ENCODE results near the gene BABAM2.

BABAM2 gene

GRCh38 chr2:27922842-27923241 is 32.3 kb downstream of the BABAM2 start:
- ATAC-seq (ENCODE audit: insufficient read depth, low read depth) (no peak), DNase-seq (no peak)
- H3K36me3 ChIP-seq (ENCODE audit: insufficient read depth, low read length): no peaks in the 10 kb centered on the region; the same call in 1 of the 2 replicates
- peaks cover 5% of the 10 kb centered on the region; the same call in 1 of the 2 replicates for H3K79me2 ChIP-seq (ENCODE audit: insufficient read depth, low read length)
- H3K27me3 ChIP-seq (ENCODE audit: insufficient read depth, low read length, poor library complexity): no peaks in the 10 kb centered on the region
- H3K9me3 ChIP-seq (ENCODE audit: insufficient read depth, low read length, severe bottlenecking): no peaks in the 10 kb centered on the region
- H3K4me3 ChIP-seq (ENCODE audit: low read depth in 1 of 2, low read length in 2 of 2): no peak overlapping the region
- no peak for TF ChIP-seq CTCF (IDR thresholded peaks at IDR 0.05; ENCODE audit: borderline replicate concordance, extremely low read depth, low read length, poor library complexity, severe bottlenecking)
- TF ChIP-seq EZH2 (IDR thresholded peaks at IDR 0.05; ENCODE audit: borderline replicate concordance, low read depth, low read length, severe bottlenecking): no peak
- H3K9ac ChIP-seq (ENCODE audit: low read depth, low read length): no peak overlapping the region
- H3K4me1 ChIP-seq (ENCODE audit: insufficient read depth, low read length): peaks cover 10% of the 10 kb centered on the region
- no peak overlapping the region for H3K4me2 ChIP-seq (ENCODE audit: insufficient read depth, low read length)
- H3K27ac ChIP-seq (ENCODE audit: low read length): no peak overlapping the region
- no peak overlapping the region for H2AFZ ChIP-seq (ENCODE audit: low read depth, low read length)
- no peaks in the 10 kb centered on the region for H4K20me1 ChIP-seq (ENCODE audit: insufficient read depth, low read length)

- TF ChIP-seq EZH2 (IDR thresholded peaks at IDR 0.05; ENCODE audit: borderline replicate concordance, low read depth, low read length, severe bottlenecking) (no peak), CTCF (IDR thresholded peaks at IDR 0.05; ENCODE audit: borderline replicate concordance, extremely low read depth, low read length, poor library complexity, severe bottlenecking) (no peak)
- H3K9ac ChIP-seq (ENCODE audit: low read depth, low read length): no peak overlapping the region
Measured at GRCh38 chr2:27925766-27926472, 35.4 kb downstream of the BABAM2 start.

DNA sequence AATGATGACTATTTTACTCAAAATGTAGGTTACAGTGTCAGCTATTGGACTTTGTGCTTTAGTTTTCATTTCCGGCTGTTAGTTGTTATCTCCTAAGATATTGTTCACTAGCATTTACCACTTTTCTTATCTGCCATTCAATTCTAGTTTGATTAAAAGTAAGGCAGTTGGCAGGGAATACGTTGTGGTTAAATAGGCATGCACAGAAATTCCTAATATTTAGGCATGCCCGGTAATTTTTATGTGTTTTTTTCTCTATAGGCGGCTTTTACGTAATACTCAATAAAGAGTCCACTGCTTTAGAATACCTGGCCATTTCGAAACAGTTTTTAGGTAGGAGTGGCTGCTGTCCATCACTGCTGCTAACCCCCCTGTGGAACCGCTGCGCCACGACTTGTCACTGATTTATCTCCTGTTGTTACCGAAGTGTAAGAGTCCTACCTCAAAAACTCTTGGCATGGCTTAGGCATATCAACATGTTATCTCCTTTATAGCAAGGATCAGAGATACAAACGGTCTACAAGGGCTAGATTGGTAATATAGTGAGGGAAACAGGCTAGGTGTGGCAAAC is 39.5 kb downstream of the BABAM2 start:
- no peak for TF ChIP-seq EZH2 (IDR thresholded peaks at IDR 0.05; ENCODE audit: borderline replicate concordance, low read depth, low read length, severe bottlenecking)
- TF ChIP-seq CTCF (IDR thresholded peaks at IDR 0.05; ENCODE audit: borderline replicate concordance, extremely low read depth, low read length, poor library complexity, severe bottlenecking): no peak
- Histone ChIP-seq H3K79me2 (ENCODE audit: insufficient read depth, low read length) (0 out of 2 replicates have a peak, but pooled peaks cover 3% of the 10 kb centered on the region), H3K4me2 (ENCODE audit: insufficient read depth, low read length) (no peak overlapping the region), H3K27me3 (ENCODE audit: insufficient read depth, low read length, poor library complexity) (no peaks in the 10 kb centered on the region), H3K4me3 (ENCODE audit: low read depth in 1 of 2, low read length in 2 of 2) (no peak overlapping the region), H4K20me1 (ENCODE audit: insufficient read depth, low read length) (no peaks in the 10 kb centered on the region), H3K36me3 (ENCODE audit: insufficient read depth, low read length) (peaks cover 19% of the 10 kb centered on the region), H3K9me3 (ENCODE audit: insufficient read depth, low read length, severe bottlenecking) (no peaks in the 10 kb centered on the region), H3K4me1 (ENCODE audit: insufficient read depth, low read length) (no peaks in the 10 kb centered on the region), H3K9ac (ENCODE audit: low read depth, low read length) (no peak overlapping the region), H3K27ac (ENCODE audit: low read length) (no peak overlapping the region), H2AFZ (ENCODE audit: low read depth, low read length) (no peak overlapping the region)
- ATAC-seq (ENCODE audit: insufficient read depth, low read depth): no peak
- DNase-seq: no peak

More at GRCh38 chr2:27925766-27926472, 35.4 kb downstream of the BABAM2 start:
- peaks cover 13% of the 10 kb centered on the region for H3K36me3 ChIP-seq (ENCODE audit: insufficient read depth, low read length)
- DNase-seq (no peak), ATAC-seq (ENCODE audit: insufficient read depth, low read depth) (peak; percentile 40; the same call in 1 of the 3 replicates)
- H3K27me3 ChIP-seq (ENCODE audit: insufficient read depth, low read length, poor library complexity): no peaks in the 10 kb centered on the region
- H3K4me2 ChIP-seq (ENCODE audit: insufficient read depth, low read length): no peak overlapping the region
- no peaks in the 10 kb centered on the region for H3K4me1 ChIP-seq (ENCODE audit: insufficient read depth, low read length)
- no peaks in the 10 kb centered on the region for H3K9me3 ChIP-seq (ENCODE audit: insufficient read depth, low read length, severe bottlenecking)
- no peak overlapping the region for H2AFZ ChIP-seq (ENCODE audit: low read depth, low read length)
- H4K20me1 ChIP-seq (ENCODE audit: insufficient read depth, low read length): no peaks in the 10 kb centered on the region
- no peak overlapping the region for H3K27ac ChIP-seq (ENCODE audit: low read length)
- no peak overlapping the region for H3K4me3 ChIP-seq (ENCODE audit: low read depth in 1 of 2, low read length in 2 of 2)
- peaks cover 5% of the 10 kb centered on the region; the same call in 1 of the 2 replicates for H3K79me2 ChIP-seq (ENCODE audit: insufficient read depth, low read length)

All from DND-41 (cell line).